Right lobe of liver (tissue), 6 donors: ENCODE results near the gene ATP2A1. TPM values are rescaled to one million over a fixed set of nuclear protein-coding genes. Genes with fewer than 3 reads are reported as not detected.

Source experiments
- ATAC-seq, 4 donors: fragments of 200-7000 bp; cut with Tn5 transposase; one replicate each; pipeline ENCODE4 v1.9.1; 2020; ENCODE audit warnings: mild to moderate bottlenecking in 4 of 4, moderate library complexity in 4 of 4
- DNase-seq, 3 donors: peaks; one replicate each; pipeline ENCODE4 v3.0.0-alpha.2; 2020
- H3K27ac ChIP-seq, 3 donors: fragments of 200-600 bp; one replicate each; pipeline ENCODE4 v1.8.0; 2022
- H3K27me3 ChIP-seq, 2 donors: fragments of 200-600 bp; one replicate each; pipeline ENCODE4 v1.8.0; 2022
- H3K36me3 ChIP-seq, 4 donors: fragments of 200-600 bp; sonication (generic) in 1 of 4; one replicate each; pipeline versions ENCODE4 v1.5.1 to v1.8.0; 2017 to 2022; ENCODE audit warnings: control low read depth in 1 of 4
- H3K4me1 ChIP-seq, 4 donors: fragments of 200-600 bp; sonication (generic) in 1 of 4; one replicate each; pipeline versions ENCODE4 v1.5.1 to v1.8.0; 2017 to 2022; ENCODE audit warnings: control low read depth in 1 of 4
- H3K4me3 ChIP-seq, 3 donors: fragments of 200-600 bp; one replicate each; pipeline ENCODE4 v1.8.0; 2022
- H3K9me3 ChIP-seq, 4 donors: fragments of 200-600 bp; sonication (generic) in 1 of 4; one replicate each; pipeline versions ENCODE4 v1.5.1 to v1.8.0; 2017 to 2022; ENCODE audit warnings: control low read depth in 1 of 4
- CTCF ChIP-seq, 4 donors: fragments of 200-600 bp in 3 of 4; fragments of 450-650 bp in 1 of 4; IDR thresholded peaks; one replicate each; pipeline versions ENCODE4 v1.5.1 to v1.8.0; 2016 to 2022; ENCODE audit warnings: antibody characterized with exemption in 4 of 4, mild to moderate bottlenecking in 2 of 4
- POLR2A ChIP-seq: fragments of 450-650 bp; IDR thresholded peaks from one replicate; pipeline ENCODE4 v1.6.1; 2017; ENCODE audit warnings: antibody characterized with exemption, mild to moderate bottlenecking
- WGBS: methylation state at CpG from one replicate; pipeline ENCODE4 v1.1.6; 2018; ENCODE audit warnings: low coverage, low lambda C conversion rate; ENCODE audit not compliant: insufficient coverage; ENCODE audit errors: missing lambda C conversion rate; 5-methylcytosine and 5-hydroxymethylcytosine counted together
- intact Hi-C, 2 donors: fragments of 100-400 bp; cut with DNase I; formaldehyde crosslinking; loops; one replicate each; pipeline versions ENCODE4 v1.11.2 to v1.14.1; 2022
- total RNA-seq, 6 experiments: library from RNA; depleted of rRNA in 2 of 6; stranded (reverse); fragments of >200 nt in 2 of 6; fragmentation: NEBNext Ultra II Directional in 3 of 6; extraction: Animal tissue kit (Norgen Biotek cat#: 25700) in 3 of 6; gene quantifications; one replicate each; pipeline versions ENCODE4 v1.1.0 to v1.2.4, GENCODE V29; 2016 to 2023
- donor health status: DM: no; HTN: yes; CAD: no.
- donor health status: DM: no; HTN: no; CAD: no.
- donor health status: DM: no; HTN: no; CAD: no.
- donor health status: DM: no; HTN: yes; CAD: no.
- donor health status: DM: no; HTN: yes; CAD: no.

Gene ATP2A1
- total RNA-seq, 6 experiments from 2014 or later: 0.42 to 3.6 (median 0.77) TPM

GRCh38 chr16:28910086-28911031, 32.1 kb downstream of the ATP2A1 start:
- no peaks in the 10 kb centered on the region for H3K9me3 ChIP-seq
- H3K27me3 ChIP-seq: no peaks in the 10 kb centered on the region
- no peak overlapping the region for H3K27ac ChIP-seq
- intact Hi-C loops: no loop called here
- peak in 1 of 4 donors; percentile 15 for ATAC-seq
- TF ChIP-seq CTCF (IDR thresholded peaks at IDR 0.05): no peak
- no peak for TF ChIP-seq POLR2A
- no peak for DNase-seq
- peaks cover 0 to 14% (median 1%) of the 10 kb centered on the region in 4 donors for H3K36me3 ChIP-seq
- H3K4me3 ChIP-seq: no peak overlapping the region
- WGBS: 83% methylated on average over 5 of the region's 19 CpGs
- H3K4me1 ChIP-seq: no peaks in the 10 kb centered on the region

DNA sequence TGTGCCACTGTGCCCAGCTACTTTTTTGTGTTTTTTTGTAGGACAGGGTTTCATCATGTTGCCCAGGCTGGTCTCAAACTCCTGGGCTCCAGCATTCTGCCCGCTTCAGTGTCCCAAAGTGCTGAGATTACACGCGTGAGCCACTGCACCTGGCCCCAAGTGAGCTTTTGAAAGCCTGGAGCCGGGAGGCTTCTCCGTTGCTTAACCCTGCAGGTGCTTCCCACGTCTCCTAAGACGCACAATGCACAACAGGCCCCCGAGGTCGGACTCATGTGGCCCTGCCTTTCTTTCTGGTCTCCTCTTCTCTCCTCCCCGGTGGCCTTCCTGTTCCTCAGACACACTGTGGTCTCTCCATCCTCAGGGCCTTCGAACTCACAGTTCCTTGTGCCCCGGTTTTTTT, 34.3 kb downstream of the ATP2A1 start:
- DNase-seq (no peak), ATAC-seq (no peak)
- Histone ChIP-seq H3K9me3 (no peaks in the 10 kb centered on the region), H3K27me3 (no peaks in the 10 kb centered on the region), H3K4me1 (no peaks in the 10 kb centered on the region), H3K27ac (no peak overlapping the region), H3K4me3 (no peak overlapping the region), H3K36me3 (peaks cover 0 to 18% (median 1%) of the 10 kb centered on the region in 4 donors)
- TF ChIP-seq POLR2A (no peak), CTCF (IDR thresholded peaks at IDR 0.05) (no peak)
- 92% methylated on average over 11 of the region's 12 CpGs for WGBS
- intact Hi-C loops: no loop called here

DNA sequence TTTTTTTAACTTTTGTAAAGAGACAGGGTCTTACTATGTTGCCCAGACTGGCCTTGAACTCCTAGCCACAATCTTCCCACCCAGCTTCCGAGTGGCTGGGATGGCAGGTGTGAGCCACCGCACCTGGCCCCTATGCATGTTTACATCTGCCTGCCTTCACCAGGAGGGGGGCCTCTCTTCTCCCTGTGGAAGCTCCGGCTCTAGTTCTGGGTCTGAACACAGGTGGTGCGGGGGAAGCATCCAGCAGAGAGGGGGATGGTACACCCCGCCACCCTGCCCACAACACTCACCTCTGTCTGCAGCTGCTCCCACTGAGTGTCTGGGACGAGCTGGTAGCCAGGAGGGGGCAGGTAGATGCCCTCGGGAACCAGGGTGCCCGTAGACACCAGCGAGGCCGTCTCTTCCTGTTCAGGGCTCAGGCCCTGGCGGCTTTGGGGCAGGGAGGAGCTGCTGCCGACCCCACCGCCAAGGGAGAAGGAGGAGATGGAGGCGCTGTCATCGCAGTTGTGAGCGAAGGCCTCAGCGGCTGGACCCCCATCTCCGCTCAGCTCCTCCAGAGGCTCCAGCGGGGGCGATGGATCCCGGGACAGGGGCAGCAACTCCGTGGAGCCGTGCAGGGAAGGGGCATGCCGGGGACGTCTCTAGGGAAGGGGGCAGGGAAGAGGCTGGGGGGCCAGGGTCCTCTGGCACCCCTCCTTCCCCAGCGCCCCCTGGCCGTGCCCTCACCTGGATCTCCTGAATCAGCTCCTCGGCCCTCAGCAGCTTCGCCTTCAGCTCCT, 35.8 kb downstream of the ATP2A1 start:
- Histone ChIP-seq H3K27me3 (no peaks in the 10 kb centered on the region), H3K36me3 (peaks cover 0 to 18% (median 1%) of the 10 kb centered on the region in 4 donors), H3K9me3 (no peaks in the 10 kb centered on the region), H3K4me3 (no peak overlapping the region), H3K4me1 (no peaks in the 10 kb centered on the region), H3K27ac (no peak overlapping the region)
- intact Hi-C loops: no loop called here
- WGBS: 100% methylated on average over 7 of the region's 29 CpGs
- no peak for TF ChIP-seq CTCF (IDR thresholded peaks at IDR 0.05)
- DNase-seq: no peak
- peak in 1 of 4 donors; percentile 40 for ATAC-seq

- H3K27ac ChIP-seq: no peak overlapping the region
- intact Hi-C loops: no loop called here
- no peaks in the 10 kb centered on the region for H3K9me3 ChIP-seq
- peaks cover 0 to 23% (median 1%) of the 10 kb centered on the region in 4 donors for H3K36me3 ChIP-seq
- no peak for ATAC-seq
- H3K4me3 ChIP-seq: no peak overlapping the region
- no peak for TF ChIP-seq CTCF (IDR thresholded peaks at IDR 0.05)
- no peak for TF ChIP-seq POLR2A
- no peaks in the 10 kb centered on the region for H3K27me3 ChIP-seq
- H3K4me1 ChIP-seq: no peaks in the 10 kb centered on the region
- DNase-seq: no peak
These were observed 36.9 kb downstream of the ATP2A1 start for GRCh38 chr16:28915181-28915580.
